HepG2 (cell line): ENCODE measurements around the gene ATXN7L3B. TPM values are rescaled to one million over a fixed set of nuclear protein-coding genes. Genes with fewer than 3 reads are reported as not detected.

Experiments used
- ATAC-seq: fragments of 200-7000 bp; cut with Tn5 transposase; 3 replicates; pipeline ENCODE4 v1.9.1; 2020; ENCODE audit warnings: mild to moderate bottlenecking, moderate library complexity
- BruUV-seq: library from RNA; stranded (reverse); fragments of 400-500 nt; replicated peaks from 2 replicates; lab custom pipeline; 2021; lab: Mats Ljungman, UMichigan
- CTCF ChIA-PET: fragments of 300-600 bp; formaldehyde crosslinking; extraction: SDS; loops from one replicate; lab custom pipeline; 2021; ENCODE audit warnings: low total read pairs, inconsistent platforms, low intra/inter-chr PET ratio; lab: Yijun Ruan, JAX
- POLR2A ChIA-PET: fragments of 350-600 bp; sonication (Branson Sonifier 250); formaldehyde crosslinking; loops from one replicate; lab custom pipeline; 2020; ENCODE audit warnings: antibody characterized with exemption, inconsistent platforms; lab: Yijun Ruan, JAX
- DNase-seq: peaks from one replicate; pipeline ENCODE4 v3.0.0-alpha.2; 2015; ENCODE audit warnings: low spot score
- FAIRE-seq: peaks from 3 replicates; lab custom pipeline; 2011; peaks lifted over from hg19 to GRCh38; lab: Jason Lieb, UNC
- H2AFZ ChIP-seq: one replicate; pipeline ENCODE4 v1.6.1; 2011; ENCODE audit warnings: low read length, inconsistent platforms
- H3K27ac ChIP-seq: fragments of 300-600 bp; 3 replicates; pipeline ENCODE4 v1.8.0; 2011; ENCODE audit warnings: mixed run types, mild to moderate bottlenecking, mixed read lengths, low read length, inconsistent platforms; ENCODE audit not compliant: insufficient read depth; ENCODE audit errors: extremely low read length
- H3K27me3 ChIP-seq, 2 experiments: fragments of 200-600 bp in 1 of 2; 2 replicates in 1 of 2; 3 replicates in 1 of 2; pipeline versions ENCODE4 v1.6.0 to v1.8.0; 2011; ENCODE audit warnings: low read length in 2 of 2, mild to moderate bottlenecking in 2 of 2, moderate library complexity in 2 of 2, inconsistent platforms in 1 of 2; ENCODE audit not compliant: insufficient read depth in 2 of 2, control insufficient read depth in 1 of 2
- H3K36me3 ChIP-seq, 2 experiments: fragments of 200-600 bp in 1 of 2; replicated peaks in 1 of 2; 2 replicates in 1 of 2; 3 replicates in 1 of 2; pipeline versions ENCODE4 v1.5.1 to v1.8.0; 2011; ENCODE audit warnings: low read length in 2 of 2, inconsistent platforms in 1 of 2; ENCODE audit not compliant: insufficient read depth in 2 of 2, control insufficient read depth in 1 of 2
- H3K4me1 ChIP-seq: 2 replicates; pipeline ENCODE4 v1.5.1; 2012; ENCODE audit warnings: low read length, inconsistent platforms; ENCODE audit not compliant: insufficient read depth
- H3K4me2 ChIP-seq: 2 replicates; pipeline ENCODE4 v1.6.0; 2011; ENCODE audit warnings: low read depth, low read length, inconsistent platforms
- H3K4me3 ChIP-seq, 3 experiments: fragments of 200-600 bp in 1 of 3; sonication (generic), shearing (Covaris generic) in 1 of 3; replicated peaks in 1 of 3; 2 replicates each; pipeline ENCODE4 v1.5.1; 2011 to 2016; ENCODE audit warnings: low read length in 3 of 3, inconsistent platforms in 2 of 3, low read depth in 2 of 3, mild to moderate bottlenecking in 2 of 3, control low read depth in 1 of 3, mixed read lengths in 1 of 3; ENCODE audit not compliant: insufficient read depth in 1 of 3
- H3K79me2 ChIP-seq: one replicate; pipeline ENCODE4 v1.6.1; 2011; ENCODE audit warnings: low read length, inconsistent platforms; ENCODE audit not compliant: insufficient read depth
- H3K9ac ChIP-seq: 2 replicates; pipeline ENCODE4 v1.6.0; 2011; ENCODE audit warnings: mild to moderate bottlenecking, low read depth, low read length, inconsistent platforms; ENCODE audit not compliant: insufficient read depth
- H3K9me3 ChIP-seq: 2 replicates; pipeline ENCODE4 v1.5.1; 2012; ENCODE audit warnings: mild to moderate bottlenecking, low read length
- H4K20me1 ChIP-seq: 2 replicates; pipeline ENCODE4 v1.6.0; 2011; ENCODE audit warnings: inconsistent platforms, mild to moderate bottlenecking, low read length, moderate library complexity; ENCODE audit not compliant: insufficient read depth
- FOXO1 ChIP-seq: sonication (generic); formaldehyde crosslinking; IDR thresholded peaks from 2 replicates; pipeline ENCODE4 v1.4.0; 2020; ENCODE audit warnings: missing genetic modification reagents
- MTA1 ChIP-seq: sonication (generic); formaldehyde crosslinking; IDR thresholded peaks from 2 replicates; pipeline ENCODE4 v1.4.0; 2020; ENCODE audit warnings: missing genetic modification reagents, mild to moderate bottlenecking, borderline replicate concordance
- NFRKB ChIP-seq: fragments of 450-650 bp; IDR thresholded peaks from 2 replicates; pipeline ENCODE4 v1.6.1; 2017
- PAX8 ChIP-seq: sonication (generic); formaldehyde crosslinking; IDR thresholded peaks from 2 replicates; pipeline ENCODE4 v1.8.0; 2022; ENCODE audit warnings: mild to moderate bottlenecking, missing genetic modification reagents, borderline replicate concordance
- PRDM15 ChIP-seq: sonication (generic); formaldehyde crosslinking; IDR thresholded peaks from 2 replicates; pipeline ENCODE4 v1.4.0; 2020; ENCODE audit warnings: missing genetic modification reagents
- REL ChIP-seq: sonication (generic); formaldehyde crosslinking; conservative IDR thresholded peaks from 2 replicates; pipeline ENCODE4 v1.8.0; 2022; ENCODE audit warnings: mild to moderate bottlenecking, missing genetic modification reagents, moderate library complexity
- RELA ChIP-seq: sonication (generic); formaldehyde crosslinking; IDR thresholded peaks from 2 replicates; pipeline ENCODE4 v1.4.0; 2020; ENCODE audit warnings: missing genetic modification reagents
- TARDBP ChIP-seq: sonication (generic); formaldehyde crosslinking; IDR thresholded peaks from 2 replicates; pipeline ENCODE4 v1.8.0; 2022; ENCODE audit warnings: mild to moderate bottlenecking, missing genetic modification reagents
- TCF12 ChIP-seq, 2 experiments: fragments of 450-650 bp in 1 of 2; sonication (generic) in 1 of 2; formaldehyde crosslinking in 1 of 2; IDR thresholded peaks; 2 replicates each; pipeline versions ENCODE4 v1.6.1 to v1.8.0; 2017 to 2022; ENCODE audit warnings: antibody characterized with exemption in 1 of 2, mild to moderate bottlenecking in 1 of 2, missing genetic modification reagents in 1 of 2, moderate library complexity in 1 of 2
- ZNF12 ChIP-seq: sonication (generic); formaldehyde crosslinking; IDR thresholded peaks from 2 replicates; pipeline ENCODE4 v1.5.0; 2020; ENCODE audit warnings: missing genetic modification reagents
- ZNF207 ChIP-seq: fragments of 450-650 bp; IDR thresholded peaks from 2 replicates; pipeline ENCODE4 v1.6.1; 2016; ENCODE audit warnings: antibody characterized with exemption, borderline replicate concordance
- ZNF224 ChIP-seq: sonication (generic); formaldehyde crosslinking; IDR thresholded peaks from 2 replicates; pipeline ENCODE4 v1.5.0; 2020; ENCODE audit warnings: mild to moderate bottlenecking, missing genetic modification reagents
- ZNF335 ChIP-seq: sonication (generic); formaldehyde crosslinking; IDR thresholded peaks from 2 replicates; pipeline ENCODE4 v1.4.0; 2020; ENCODE audit warnings: missing genetic modification reagents
- ZNF451 ChIP-seq: sonication (generic); formaldehyde crosslinking; IDR thresholded peaks from 2 replicates; pipeline ENCODE4 v1.5.0; 2020; ENCODE audit warnings: mild to moderate bottlenecking, missing genetic modification reagents
- ZSCAN21 ChIP-seq: sonication (generic); formaldehyde crosslinking; IDR thresholded peaks from 2 replicates; pipeline ENCODE4 v1.8.0; 2022; ENCODE audit warnings: mild to moderate bottlenecking, missing genetic modification reagents, moderate library complexity, borderline replicate concordance
- WGBS: methylation state at CpG from one replicate; pipeline ENCODE4 v1.1.6; 2017; ENCODE audit warnings: low lambda C conversion rate; 5-methylcytosine and 5-hydroxymethylcytosine counted together
- in situ Hi-C: cut with HindIII; loops from 2 replicates; pipeline ENCODE4 v1.10.0; 2017; ENCODE audit warnings: low pct_unique_long_range_greater_than_20kb; ENCODE audit not compliant: extremely low pct_ligation_motif_present
- intact Hi-C: fragments of 100-400 bp; cut with micrococcal nuclease; formaldehyde crosslinking; loops from one replicate; pipeline ENCODE4 v1.10.0; 2022; ENCODE audit not compliant: unreplicated experiment
- polyA plus RNA-seq, 8 experiments: library from polyadenylated mRNA; depleted of rRNA in 3 of 8; stranded (reverse) in 7 of 8; unstranded in 1 of 8; fragments of >200 nt; fragmentation: Illumina TruSeq in 4 of 8; extraction: Trizol in 4 of 8; gene quantifications; 2 replicates each; pipeline versions ENCODE4 v1.2.1 to v1.2.3, GENCODE V29; 2011 to 2016; ENCODE audit warnings: low read depth in 4 of 8, missing spikeins in 1 of 8, mixed read lengths in 1 of 8; ENCODE audit not compliant: insufficient read depth in 1 of 8
- total RNA-seq, 5 experiments: library from RNA; depleted of rRNA; stranded (reverse); fragments of >200 nt; fragmentation: Illumina TruSeq; extraction: Trizol; gene quantifications; 2 replicates each; pipeline ENCODE4 v1.2.3, GENCODE V29; 2016; ENCODE audit warnings: low read depth in 1 of 5
- TF ChIP-seq, protein P1 (sequence below): conservative IDR thresholded peaks from 2 replicates; pipeline ENCODE4 v1.6.1; 2018; ENCODE audit warnings: missing genetic modification reagents

ATXN7L3B gene
- total and polyA plus RNA-seq, 2 of the 13 experiments (the other 11 are each of a cell fraction or from before 2014, with no cell fraction given): 20.1 to 23.8 TPM

- H3K79me2 ChIP-seq: no peaks in the 10 kb centered on the region
- H4K20me1 ChIP-seq: no peaks in the 10 kb centered on the region
- BruUV-seq: no TSS peak
- intact Hi-C loops: no loop called here
- POLR2A ChIA-PET: no interaction called here
- no peak overlapping the region for H3K27ac ChIP-seq
- H2AFZ ChIP-seq: no peak overlapping the region
- H3K27me3 ChIP-seq: no peaks in the 10 kb centered on the region
- FAIRE-seq (no peak), DNase-seq (no peak), ATAC-seq (no peak)
- in situ Hi-C loops: no loop called here
- no peak overlapping the region for H3K4me2 ChIP-seq
- no peak overlapping the region for H3K4me3 ChIP-seq
- no peaks in the 10 kb centered on the region for H3K9me3 ChIP-seq
- H3K4me1 ChIP-seq: no peaks in the 10 kb centered on the region
- no peaks in the 10 kb centered on the region for H3K36me3 ChIP-seq
- TF ChIP-seq MTA1 (no peak), ZNF12 (CRISPR knock-in tag) (no peak), ZNF451 (CRISPR knock-in tag) (no peak), REL (CRISPR knock-in tag) (no peak), ZSCAN21 (CRISPR knock-in tag) (no peak), FOXO1 (CRISPR knock-in tag) (no peak), RELA (CRISPR knock-in tag) (no peak), PAX8 (CRISPR knock-in tag) (no peak), TCF12 (IDR thresholded peaks at IDR 0.05) (no peak), TCF12 (CRISPR knock-in tag; IDR thresholded peaks at IDR 0.05) (no peak), ZNF224 (CRISPR knock-in tag) (no peak)
- no peak overlapping the region for H3K9ac ChIP-seq
- CTCF ChIA-PET: no interaction called here
- 4% methylated on average over 2 of the region's 2 CpGs for WGBS
Measured at GRCh38 chr12:74559728-74560127, 22.1 kb downstream of the ATXN7L3B start.

GRCh38 chr12:74563927-74564326, 26.3 kb downstream of the ATXN7L3B start:
- Histone ChIP-seq H3K4me1 (no peaks in the 10 kb centered on the region), H3K27me3 (no peaks in the 10 kb centered on the region), H3K9ac (no peak overlapping the region), H3K79me2 (no peaks in the 10 kb centered on the region), H4K20me1 (no peaks in the 10 kb centered on the region), H3K9me3 (no peaks in the 10 kb centered on the region), H2AFZ (no peak overlapping the region), H3K36me3 (no peaks in the 10 kb centered on the region), H3K4me3 (no peak overlapping the region), H3K27ac (no peak overlapping the region), H3K4me2 (no peak overlapping the region)
- in situ Hi-C loops: no loop called here
- ATAC-seq (no peak), DNase-seq (no peak), FAIRE-seq (no peak)
- ChIA-PET POLR2A (no interaction called here), CTCF (no interaction called here)
- intact Hi-C loops: no loop called here
- no TSS peak for BruUV-seq
- TF ChIP-seq ZNF207 (no peak), TARDBP (CRISPR knock-in tag) (no peak), ZNF335 (CRISPR knock-in tag) (no peak), PRDM15 (no peak), NFRKB (no peak)
- TF ChIP-seq, protein P1, sequence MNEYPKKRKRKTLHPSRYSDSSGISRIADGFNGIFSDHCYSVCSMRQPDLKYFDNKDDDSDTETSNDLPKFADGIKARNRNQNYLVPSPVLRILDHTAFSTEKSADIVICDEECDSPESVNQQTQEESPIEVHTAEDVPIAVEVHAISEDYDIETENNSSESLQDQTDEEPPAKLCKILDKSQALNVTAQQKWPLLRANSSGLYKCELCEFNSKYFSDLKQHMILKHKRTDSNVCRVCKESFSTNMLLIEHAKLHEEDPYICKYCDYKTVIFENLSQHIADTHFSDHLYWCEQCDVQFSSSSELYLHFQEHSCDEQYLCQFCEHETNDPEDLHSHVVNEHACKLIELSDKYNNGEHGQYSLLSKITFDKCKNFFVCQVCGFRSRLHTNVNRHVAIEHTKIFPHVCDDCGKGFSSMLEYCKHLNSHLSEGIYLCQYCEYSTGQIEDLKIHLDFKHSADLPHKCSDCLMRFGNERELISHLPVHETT (CRISPR knock-in tag): no peak
